ENCODE results near the gene CCR7.
A peak's percentile ranks its signal among the peaks of the same experiment; 100 is the strongest.

Gene CCR7

GRCh38 chr17:40559954-40560591 is 5.2 kb downstream of the CCR7 start:
- Mint-ChIP-seq H3K4me3 (peak overlapping the region; percentile 92), H3K27ac (peak overlapping the region; percentile 89), H3K9me3 (peaks cover 2% of the 10 kb centered on the region), H3K36me3 (peaks cover 89% of the 10 kb centered on the region), H3K27me3 (no peaks in the 10 kb centered on the region), H3K4me1 (peaks cover 66% of the 10 kb centered on the region)
- peak; percentile 42 for ATAC-seq

- no peak for ATAC-seq
- H3K4me3 Mint-ChIP-seq, result peak overlapping the region; percentile 92
- peaks cover 71% of the 10 kb centered on the region for H3K4me1 Mint-ChIP-seq
- H3K36me3 Mint-ChIP-seq, result peaks cover 89% of the 10 kb centered on the region
- H3K9me3 Mint-ChIP-seq, result peaks cover 2% of the 10 kb centered on the region
- no peaks in the 10 kb centered on the region for H3K27me3 Mint-ChIP-seq
- H3K27ac Mint-ChIP-seq, result peak overlapping the region; percentile 89
These were observed 5.7 kb downstream of the CCR7 start for GRCh38 chr17:40559564-40559916.

DNA sequence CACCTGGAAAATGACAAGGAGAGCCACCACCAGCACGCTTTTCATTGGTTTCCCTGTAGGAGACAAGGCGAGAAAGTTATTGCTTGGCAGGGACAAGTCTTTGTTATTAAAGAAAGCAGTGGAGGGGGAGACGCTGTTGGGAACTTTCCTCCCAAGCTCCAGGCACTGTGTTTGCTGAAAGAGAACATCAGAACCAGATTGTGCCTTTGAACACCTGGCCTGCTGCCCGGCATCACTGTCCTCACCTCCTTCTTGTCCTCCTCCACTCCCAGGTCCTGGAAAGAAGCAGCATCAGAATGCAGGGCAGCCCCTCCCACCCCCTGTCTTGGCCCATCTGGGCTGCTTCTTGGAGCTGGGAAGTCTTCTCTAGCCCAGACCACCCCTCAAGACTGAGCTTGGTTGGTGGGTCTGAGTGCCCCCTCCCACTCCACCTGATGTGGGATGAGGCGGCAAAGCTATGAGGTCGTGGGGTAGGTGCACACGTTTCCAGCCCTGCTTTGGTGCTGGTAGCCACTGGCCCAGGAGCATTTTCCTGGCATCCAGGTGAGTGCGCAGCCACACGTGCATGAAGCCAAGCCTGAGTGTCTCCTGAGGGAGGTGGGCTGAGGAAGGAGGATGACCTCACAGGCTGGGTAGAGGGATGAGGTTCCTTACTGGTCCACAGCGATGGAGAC is 6.2 kb downstream of the CCR7 start:
- H3K9me3 Mint-ChIP-seq, result peaks cover 2% of the 10 kb centered on the region
- peaks cover 76% of the 10 kb centered on the region for H3K4me1 Mint-ChIP-seq
- H3K4me3 Mint-ChIP-seq, result peak overlapping the region; percentile 92
- no peaks in the 10 kb centered on the region for H3K27me3 Mint-ChIP-seq
- H3K36me3 Mint-ChIP-seq, result peaks cover 89% of the 10 kb centered on the region
- H3K27ac Mint-ChIP-seq, result peak overlapping the region; percentile 89
- ATAC-seq, result no peak

GRCh38 chr17:40558300-40558889 is 6.9 kb downstream of the CCR7 start:
- Mint-ChIP-seq H3K27me3 (no peaks in the 10 kb centered on the region), H3K27ac (peak overlapping the region; percentile 89), H3K9me3 (peaks cover 2% of the 10 kb centered on the region), H3K4me3 (peak overlapping the region; percentile 9), H3K36me3 (peaks cover 89% of the 10 kb centered on the region), H3K4me1 (peaks cover 83% of the 10 kb centered on the region)
- no peak for ATAC-seq

DNA sequence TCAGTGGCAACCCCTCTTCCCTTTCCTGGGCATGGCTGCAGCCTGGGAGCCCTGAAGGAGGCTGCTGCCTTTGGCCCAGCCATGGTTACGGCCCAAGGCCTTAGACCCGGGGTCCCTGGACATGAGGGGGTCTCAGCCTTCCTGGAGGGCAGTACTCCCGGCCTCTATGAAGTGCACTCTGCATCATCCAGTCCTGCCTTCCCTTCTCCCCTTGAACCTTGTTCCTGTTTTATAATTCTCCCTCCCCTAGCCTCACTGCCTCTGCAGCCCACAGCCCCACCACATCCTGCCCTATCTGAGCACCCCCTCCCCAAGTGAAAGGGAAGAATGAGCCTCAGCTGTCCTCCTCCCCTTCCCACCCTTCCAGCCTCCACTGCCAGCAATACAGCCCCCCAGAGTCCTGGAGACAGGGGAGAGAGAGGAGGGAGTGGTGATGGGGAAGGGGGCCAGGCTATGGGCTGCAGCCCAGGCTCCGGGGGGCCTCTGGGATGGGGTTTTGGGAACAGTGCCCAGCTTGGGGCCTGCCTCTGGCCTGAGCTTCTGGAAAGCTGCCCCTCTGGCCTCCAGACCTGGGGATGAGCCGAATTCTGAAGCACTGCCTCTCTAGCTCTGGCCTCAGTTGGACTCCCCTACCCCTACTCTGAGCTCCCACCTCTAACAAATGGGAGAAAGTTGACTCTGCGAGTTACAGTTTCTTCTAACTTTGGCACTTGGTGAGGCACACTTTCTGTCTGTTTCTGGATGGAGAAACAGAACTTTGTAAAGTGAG is 7.6 kb downstream of the CCR7 start:
- peaks cover 89% of the 10 kb centered on the region for H3K36me3 Mint-ChIP-seq

GRCh38 chr17:40556884-40557414 is 8.3 kb downstream of the CCR7 start:
- H3K4me3 Mint-ChIP-seq, result peak overlapping the region; percentile 6
- no peaks in the 10 kb centered on the region for H3K27me3 Mint-ChIP-seq
- peak overlapping the region; percentile 89 for H3K27ac Mint-ChIP-seq
- H3K4me1 Mint-ChIP-seq, result peaks cover 85% of the 10 kb centered on the region
- peaks cover 2% of the 10 kb centered on the region for H3K9me3 Mint-ChIP-seq
- no peak for ATAC-seq
- peaks cover 89% of the 10 kb centered on the region for H3K36me3 Mint-ChIP-seq

More for the DNA sequence above, 7.6 kb downstream of the CCR7 start:
- Mint-ChIP-seq H3K27me3 (no peaks in the 10 kb centered on the region), H3K4me3 (no peak overlapping the region), H3K4me1 (peaks cover 84% of the 10 kb centered on the region), H3K27ac (peak overlapping the region; percentile 89), H3K9me3 (peaks cover 2% of the 10 kb centered on the region)
- no peak for ATAC-seq

DNA sequence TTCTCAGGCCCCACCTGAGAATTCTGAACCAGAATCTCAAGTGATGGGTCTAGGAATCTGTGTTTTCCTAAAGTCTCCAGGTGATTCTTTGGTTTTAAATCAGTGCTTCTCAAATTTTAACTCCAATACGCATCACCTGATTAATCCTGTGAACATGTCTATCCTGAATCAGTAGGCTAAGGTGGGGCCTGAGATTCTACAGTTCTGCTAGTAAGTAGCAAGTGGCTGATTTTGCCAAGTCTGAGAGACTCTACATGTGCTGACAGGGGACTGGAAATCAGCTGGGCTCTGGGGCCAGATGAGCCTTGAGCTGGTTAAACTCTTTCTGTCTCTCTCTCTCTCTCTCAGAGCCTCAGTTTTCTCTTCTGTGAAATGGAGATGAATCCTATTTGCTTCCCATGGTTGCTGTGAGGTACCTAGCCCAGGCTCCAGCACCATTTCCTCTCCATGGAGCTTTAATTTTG is 9.0 kb downstream of the CCR7 start:
- Mint-ChIP-seq H3K4me3 (no peak overlapping the region), H3K4me1 (peaks cover 85% of the 10 kb centered on the region), H3K27ac (peak overlapping the region; percentile 89), H3K9me3 (peaks cover 2% of the 10 kb centered on the region), H3K27me3 (no peaks in the 10 kb centered on the region), H3K36me3 (peaks cover 81% of the 10 kb centered on the region)
- ATAC-seq, result no peak

- H3K36me3 Mint-ChIP-seq, result peaks cover 74% of the 10 kb centered on the region
- H3K4me1 Mint-ChIP-seq, result peaks cover 85% of the 10 kb centered on the region
- H3K9me3 Mint-ChIP-seq, result peaks cover 2% of the 10 kb centered on the region
- no peaks in the 10 kb centered on the region for H3K27me3 Mint-ChIP-seq
- no peak for ATAC-seq
- peak overlapping the region; percentile 71 for H3K4me3 Mint-ChIP-seq
- H3K27ac Mint-ChIP-seq, result peak overlapping the region; percentile 89
These were observed 9.7 kb downstream of the CCR7 start for GRCh38 chr17:40555296-40556190.

- H3K27me3 Mint-ChIP-seq, result no peaks in the 10 kb centered on the region
- H3K9me3 Mint-ChIP-seq, result peaks cover 2% of the 10 kb centered on the region
- H3K4me3 Mint-ChIP-seq, result peak overlapping the region; percentile 71
- peak overlapping the region; percentile 89 for H3K27ac Mint-ChIP-seq
- no peak for ATAC-seq
- peaks cover 87% of the 10 kb centered on the region for H3K4me1 Mint-ChIP-seq
- H3K36me3 Mint-ChIP-seq, result peaks cover 67% of the 10 kb centered on the region
These were observed 10.5 kb downstream of the CCR7 start for GRCh38 chr17:40554646-40555295.

GRCh38 chr17:40553694-40554534 is 11.4 kb downstream of the CCR7 start:
- H3K9me3 Mint-ChIP-seq, result peaks cover 2% of the 10 kb centered on the region
- H3K27ac Mint-ChIP-seq, result peak overlapping the region; percentile 89
- ATAC-seq, result peak; percentile 58
- peaks cover 59% of the 10 kb centered on the region for H3K36me3 Mint-ChIP-seq
- no peaks in the 10 kb centered on the region for H3K27me3 Mint-ChIP-seq
- peak overlapping the region; percentile 71 for H3K4me3 Mint-ChIP-seq
- H3K4me1 Mint-ChIP-seq, result peaks cover 87% of the 10 kb centered on the region

- no peaks in the 10 kb centered on the region for H3K27me3 Mint-ChIP-seq
- peak overlapping the region; percentile 89 for H3K27ac Mint-ChIP-seq
- H3K36me3 Mint-ChIP-seq, result peaks cover 59% of the 10 kb centered on the region
- peak; percentile 1 for ATAC-seq
- H3K4me3 Mint-ChIP-seq, result peak overlapping the region; percentile 71
- H3K9me3 Mint-ChIP-seq, result peaks cover 2% of the 10 kb centered on the region
- peaks cover 96% of the 10 kb centered on the region for H3K4me1 Mint-ChIP-seq
These were observed 12.2 kb downstream of the CCR7 start for GRCh38 chr17:40552806-40553693.
